K562 (cell line): ENCODE measurements around the gene VIPR2. TPM values are rescaled to one million over a fixed set of nuclear protein-coding genes. Genes with fewer than 3 reads are reported as not detected.

Experiments used
- ATAC-seq: fragments of 200-7000 bp; cut with Tn5 transposase; 3 replicates; pipeline ENCODE4 v1.9.1; 2020; ENCODE audit warnings: moderate library complexity
- BruUV-seq: library from RNA; stranded (reverse); fragments of 400-500 nt; replicated peaks from 2 replicates; lab custom pipeline; 2021; lab: Mats Ljungman, UMichigan
- CTCF ChIA-PET: fragments of 300-600 bp; formaldehyde crosslinking; extraction: SDS; loops from one replicate; lab custom pipeline; 2021; ENCODE audit warnings: low intra/inter-chr PET ratio; lab: Yijun Ruan, JAX
- POLR2A ChIA-PET: fragments of 300-600, 350-650 bp; sonication (Branson Sonifier 250); formaldehyde crosslinking; extraction: SDS; loops from one replicate; lab custom pipeline; 2021; ENCODE audit warnings: antibody characterized with exemption, inconsistent platforms; lab: Yijun Ruan, JAX
- DNase-seq, 4 experiments: peaks; one replicate each; pipeline versions ENCODE4 v3.0.0 to v3.0.0-alpha.2; 2011 to 2018; ENCODE audit warnings: low spot score in 3 of 4, mixed read lengths in 3 of 4; ENCODE audit errors: extremely low read depth in 1 of 4
- FAIRE-seq: peaks from 2 replicates; lab custom pipeline; 2011; peaks lifted over from hg19 to GRCh38; lab: Jason Lieb, UNC
- H2AFZ ChIP-seq: 2 replicates; pipeline ENCODE4 v1.6.0; 2011; ENCODE audit warnings: low read depth, low read length, control low read depth, inconsistent platforms
- H3K27ac ChIP-seq: fragments of 200-600 bp; 3 replicates; pipeline ENCODE4 v1.8.0; 2011; ENCODE audit warnings: low read depth, mild to moderate bottlenecking, control low read depth, inconsistent platforms, low read length, moderate library complexity, mixed read lengths; ENCODE audit errors: extremely low read depth
- H3K27me3 ChIP-seq, 2 experiments: fragments of 300-600 bp in 1 of 2; 2 replicates in 1 of 2; 3 replicates in 1 of 2; pipeline versions ENCODE4 v1.6.0 to v1.8.0; 2011; ENCODE audit warnings: inconsistent platforms in 2 of 2, low read length in 2 of 2, mild to moderate bottlenecking in 1 of 2, mixed read lengths in 1 of 2, moderate library complexity in 1 of 2; ENCODE audit not compliant: control insufficient read depth in 2 of 2, insufficient read depth in 2 of 2
- H3K36me3 ChIP-seq: fragments of 300-600 bp; 3 replicates; pipeline ENCODE4 v1.8.0; 2011; ENCODE audit warnings: mild to moderate bottlenecking, low read length, inconsistent platforms; ENCODE audit not compliant: control insufficient read depth, insufficient read depth
- H3K4me1 ChIP-seq, 2 experiments: fragments of 200-600 bp in 1 of 2; replicated peaks in 1 of 2; 2 replicates in 1 of 2; 3 replicates in 1 of 2; pipeline versions ENCODE4 v1.5.1 to v1.8.0; 2011; ENCODE audit warnings: inconsistent platforms in 2 of 2, low read length in 2 of 2, mild to moderate bottlenecking in 1 of 2, mixed read lengths in 1 of 2, moderate library complexity in 1 of 2; ENCODE audit not compliant: control insufficient read depth in 2 of 2, insufficient read depth in 2 of 2
- H3K4me2 ChIP-seq: 2 replicates; pipeline ENCODE4 v1.6.1; 2011; ENCODE audit warnings: low read length, control low read depth, inconsistent platforms, mixed read lengths; ENCODE audit not compliant: insufficient read depth
- H3K4me3 ChIP-seq: fragments of 200-600 bp; sonication (generic), shearing (Covaris generic); 2 replicates; pipeline ENCODE4 v1.5.1; 2016; ENCODE audit warnings: control low read depth, inconsistent platforms
- H3K79me2 ChIP-seq: fragments of 200-600 bp; 3 replicates; pipeline ENCODE4 v1.8.0; 2011; ENCODE audit warnings: low read length, inconsistent platforms; ENCODE audit not compliant: control insufficient read depth, insufficient read depth
- H3K9ac ChIP-seq, 2 experiments: 2 replicates each; pipeline versions ENCODE4 v1.6.0 to v1.6.1; 2011; ENCODE audit warnings: low read depth in 2 of 2, low read length in 2 of 2, control low read depth in 1 of 2, inconsistent platforms in 1 of 2, mild to moderate bottlenecking in 1 of 2, mixed read lengths in 1 of 2; ENCODE audit not compliant: insufficient read depth in 1 of 2
- H3K9me1 ChIP-seq: one replicate; pipeline ENCODE4 v1.6.0; 2011; ENCODE audit warnings: inconsistent platforms, mild to moderate bottlenecking, low read length, moderate library complexity; ENCODE audit not compliant: control insufficient read depth, insufficient read depth
- H3K9me3 ChIP-seq: replicated peaks from 2 replicates; pipeline ENCODE4 v1.5.1; 2011; ENCODE audit warnings: low read depth, low read length, inconsistent platforms; ENCODE audit not compliant: control insufficient read depth, insufficient read depth
- H4K20me1 ChIP-seq: replicated peaks from 2 replicates; pipeline ENCODE4 v1.6.1; 2011; ENCODE audit warnings: low read length, inconsistent platforms, mixed read lengths; ENCODE audit not compliant: control insufficient read depth, insufficient read depth
- MAFG ChIP-seq: fragments of 450-650 bp; conservative IDR thresholded peaks from 2 replicates; pipeline ENCODE4 v1.6.1; 2016; ENCODE audit warnings: missing genetic modification characterization, missing compliant biosample characterization
- NFE2 ChIP-seq: IDR thresholded peaks from 2 replicates; pipeline ENCODE4 v1.6.1; 2014; ENCODE audit warnings: antibody characterized with exemption, low read depth
- PBX2 ChIP-seq, 2 experiments: IDR thresholded peaks in 1 of 2; conservative IDR thresholded peaks in 1 of 2; 2 replicates each; pipeline ENCODE4 v1.6.1; 2016; ENCODE audit warnings: low read depth in 2 of 2, mild to moderate bottlenecking in 1 of 2, missing compliant biosample characterization in 1 of 2, missing genetic modification characterization in 1 of 2, moderate library complexity in 1 of 2
- PKNOX1 ChIP-seq: fragments of 450-650 bp; IDR thresholded peaks from 2 replicates; pipeline ENCODE4 v1.6.1; 2016
- ZNF695 ChIP-seq: fragments of 450-650 bp; formaldehyde crosslinking; IDR thresholded peaks from 2 replicates; pipeline ENCODE4 v1.4.0; 2020; ENCODE audit warnings: mild to moderate bottlenecking, moderate library complexity
- ZNF707 ChIP-seq: fragments of 250-450 bp; sonication (Bioruptor Pico); conservative IDR thresholded peaks from 2 replicates; pipeline ENCODE4 v1.8.0; 2022; ENCODE audit warnings: inconsistent platforms, mild to moderate bottlenecking, moderate library complexity
- WGBS: fragments of 100-300 bp; shearing (Covaris generic); methylation state at CpG from one replicate; pipeline ENCODE4 v1.1.6; 2016; ENCODE audit warnings: low coverage, mixed read lengths; ENCODE audit not compliant: insufficient coverage; ENCODE audit errors: missing lambda C conversion rate; 5-methylcytosine and 5-hydroxymethylcytosine counted together
- in situ Hi-C: fragments of 300-500 bp; cut with MboI; formaldehyde crosslinking; loops from 4 replicates; pipeline ENCODE4 v1.15.0; 2018; ENCODE audit warnings: inconsistent platforms, mixed read lengths
- intact Hi-C: fragments of 100-400 bp; cut with micrococcal nuclease; formaldehyde crosslinking; loops from 2 replicates; pipeline ENCODE4 v1.14.2; 2022
- polyA plus RNA-seq, 8 experiments: library from polyadenylated mRNA; depleted of rRNA in 4 of 8; stranded (reverse) in 5 of 8; unstranded in 3 of 8; fragments of >200 nt; fragmentation: Nextera tagmentation in 2 of 8; fragmentation: Illumina TruSeq in 1 of 8; extraction: Ambion mirVana in 2 of 8; extraction: Trizol in 1 of 8; gene quantifications; 2 replicates each; pipeline versions ENCODE4 v1.2.1 to v1.2.3, GENCODE V29; 2011 to 2014; ENCODE audit warnings: inconsistent platforms in 1 of 8, missing spikeins in 1 of 8
- total RNA-seq, 7 experiments: library from RNA; depleted of rRNA in 6 of 7; stranded (reverse); fragments of >200 nt in 6 of 7; fragmentation: Illumina TruSeq in 2 of 7; extraction: Trizol in 2 of 7; gene quantifications; 2 replicates each; pipeline versions ENCODE4 v1.2.1 to v1.2.3, GENCODE V29; 2011 to 2021; ENCODE audit warnings: low replicate concordance in 1 of 7

Gene VIPR2
- total and polyA plus RNA-seq, 9 of the 15 experiments (the other 6 are each of a cell fraction or from before 2014, with no cell fraction given), result 0.04 TPM; not detected in 8

- Histone ChIP-seq H3K27ac (no peak overlapping the region), H3K79me2 (no peaks in the 10 kb centered on the region), H3K4me3 (no peak overlapping the region), H3K27me3 (peaks cover 74 to 94% of the 10 kb centered on the region in 2 experiments), H4K20me1 (peaks cover 4% of the 10 kb centered on the region), H3K36me3 (no peaks in the 10 kb centered on the region), H3K9me1 (no peaks in the 10 kb centered on the region), H3K9ac (no peak overlapping the region; a peak in 1 of 4 replicates), H3K9me3 (no peaks in the 10 kb centered on the region), H2AFZ (no peak overlapping the region), H3K4me2 (no peak overlapping the region), H3K4me1 (peaks cover 0 to 5% of the 10 kb centered on the region in 2 experiments; a peak in 1 of 5 replicates)
- intact Hi-C loops (no loop called here), in situ Hi-C loops (no loop called here)
- BruUV-seq, result no TSS peak
- POLR2A ChIA-PET, result no interaction called here
- peak; percentile 52 for ATAC-seq
- DNase-seq, result no peak
- CTCF ChIA-PET, result no interaction called here
- FAIRE-seq, result no peak
- TF ChIP-seq PKNOX1 (peak; percentile 91), NFE2 (peak; percentile 30; the same call in 1 of the 2 replicates), ZNF707 (no peak), PBX2 (CRISPR knock-in tag; IDR thresholded peaks at IDR 0.05; ENCODE audit: low read depth) (peak; percentile 39), PBX2 (tag; conservative IDR thresholded peaks at IDR 0.05; ENCODE audit: low read depth) (0 out of 2 replicates have a peak, but pooled peaks have one; percentile 18), ZNF695 (CRISPR knock-in tag) (no peak), MAFG (0 out of 2 replicates have a peak, but pooled peaks have one; percentile 16)
- WGBS, result under 1% methylated on average over 23 of the region's 23 CpGs
Observed at GRCh38 chr7:159097661-159098423, 46.8 kb downstream of the VIPR2 start.
